ENCODE results near the gene ABHD2.

ABHD2 gene

GRCh38 chr15:89090791-89091626 lies 2.8 kb downstream of the ABHD2 start:
- Histone ChIP-seq H3K36me3 (ENCODE audit: control insufficient read depth in 2 of 2, insufficient read depth in 1 of 2, low read length in 2 of 2) (no peaks in the 10 kb centered on the region), H3K4me1 (ENCODE audit: control insufficient read depth, insufficient read depth, low read length) (peaks cover 30% of the 10 kb centered on the region), H3K4me3 (ENCODE audit: low read depth, low read length) (no peak overlapping the region), H3K9me3 (ENCODE audit: control insufficient read depth, insufficient read depth, low read depth, low read length) (no peaks in the 10 kb centered on the region), H3K27ac (ENCODE audit: extremely low read depth, low read depth, low read length) (no peak overlapping the region)
- ChIA-PET POLR2A (interaction anchor here (1.2 to 1.4 kb wide), 2 partner anchors 9 to 179 kb away, joined by 3 read pairs; no protein-coding TSS in a partner anchor), CTCF (interaction anchor here (0.6 to 7.1 kb wide), 14 partner anchors 9 to 262 kb away, joined by 3 to 55 read pairs (median 5); no protein-coding TSS in a partner anchor)
- TF ChIP-seq, protein P1, sequence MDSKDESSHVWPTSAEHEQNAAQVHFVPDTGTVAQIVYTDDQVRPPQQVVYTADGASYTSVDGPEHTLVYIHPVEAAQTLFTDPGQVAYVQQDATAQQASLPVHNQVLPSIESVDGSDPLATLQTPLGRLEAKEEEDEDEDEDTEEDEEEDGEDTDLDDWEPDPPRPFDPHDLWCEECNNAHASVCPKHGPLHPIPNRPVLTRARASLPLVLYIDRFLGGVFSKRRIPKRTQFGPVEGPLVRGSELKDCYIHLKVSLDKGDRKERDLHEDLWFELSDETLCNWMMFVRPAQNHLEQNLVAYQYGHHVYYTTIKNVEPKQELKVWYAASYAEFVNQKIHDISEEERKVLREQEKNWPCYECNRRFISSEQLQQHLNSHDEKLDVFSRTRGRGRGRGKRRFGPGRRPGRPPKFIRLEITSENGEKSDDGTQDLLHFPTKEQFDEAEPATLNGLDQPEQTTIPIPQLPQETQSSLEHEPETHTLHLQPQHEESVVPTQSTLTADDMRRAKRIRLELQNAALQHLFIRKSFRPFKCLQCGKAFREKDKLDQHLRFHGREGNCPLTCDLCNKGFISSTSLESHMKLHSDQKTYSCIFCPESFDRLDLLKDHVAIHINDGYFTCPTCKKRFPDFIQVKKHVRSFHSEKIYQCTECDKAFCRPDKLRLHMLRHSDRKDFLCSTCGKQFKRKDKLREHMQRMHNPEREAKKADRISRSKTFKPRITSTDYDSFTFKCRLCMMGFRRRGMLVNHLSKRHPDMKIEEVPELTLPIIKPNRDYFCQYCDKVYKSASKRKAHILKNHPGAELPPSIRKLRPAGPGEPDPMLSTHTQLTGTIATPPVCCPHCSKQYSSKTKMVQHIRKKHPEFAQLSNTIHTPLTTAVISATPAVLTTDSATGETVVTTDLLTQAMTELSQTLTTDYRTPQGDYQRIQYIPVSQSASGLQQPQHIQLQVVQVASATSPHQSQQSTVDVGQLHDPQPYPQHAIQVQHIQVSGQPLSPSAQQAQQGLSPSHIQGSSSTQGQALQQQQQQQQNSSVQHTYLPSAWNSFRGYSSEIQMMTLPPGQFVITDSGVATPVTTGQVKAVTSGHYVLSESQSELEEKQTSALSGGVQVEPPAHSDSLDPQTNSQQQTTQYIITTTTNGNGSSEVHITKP (tag by site-specific recombination; IDR thresholded peaks at IDR 0.05), result peak; percentile 62
- TF ChIP-seq ZNF280C (tag by site-specific recombination; IDR thresholded peaks at IDR 0.05) (no peak), ZNF629 (tag by site-specific recombination; IDR thresholded peaks at IDR 0.05) (no peak), MYNN (tag by site-specific recombination; IDR thresholded peaks at IDR 0.05; ENCODE audit: borderline replicate concordance) (no peak), ZBTB17 (tag by site-specific recombination; IDR thresholded peaks at IDR 0.05) (peak; percentile 99), OSR2 (tag by site-specific recombination; IDR thresholded peaks at IDR 0.05) (peak; percentile 85), PRDM6 (tag by site-specific recombination; IDR thresholded peaks at IDR 0.05) (peak; percentile 60), ZFP3 (tag by site-specific recombination; IDR thresholded peaks at IDR 0.05; ENCODE audit: low read depth) (0 out of 2 replicates have a peak, but pooled peaks have one; percentile 4), ZNF600 (tag by site-specific recombination; IDR thresholded peaks at IDR 0.05) (peak; percentile 41; the same call in 1 of the 2 replicates), SCRT2 (tag by site-specific recombination; IDR thresholded peaks at IDR 0.05) (no peak), ZNF549 (tag by site-specific recombination; IDR thresholded peaks at IDR 0.05) (no peak), ZNF19 (tag by site-specific recombination; IDR thresholded peaks at IDR 0.05; ENCODE audit: low read depth) (no peak), ZNF239 (tag by site-specific recombination; IDR thresholded peaks at IDR 0.05) (no peak), ZNF37A (tag by site-specific recombination; IDR thresholded peaks at IDR 0.05) (no peak), ZNF112 (tag by site-specific recombination; IDR thresholded peaks at IDR 0.05) (no peak), BCL11B (tag by site-specific recombination; IDR thresholded peaks at IDR 0.05; ENCODE audit: low read depth) (no peak), ZNF302 (tag by site-specific recombination; IDR thresholded peaks at IDR 0.05; ENCODE audit: low read depth) (no peak), ZNF2 (tag by site-specific recombination; IDR thresholded peaks at IDR 0.05) (no peak), ZNF426 (tag by site-specific recombination; IDR thresholded peaks at IDR 0.05) (no peak), ZNF174 (tag by site-specific recombination; IDR thresholded peaks at IDR 0.05) (no peak), SCRT1 (tag by site-specific recombination; IDR thresholded peaks at IDR 0.05; ENCODE audit: borderline replicate concordance) (no peak), ZNF501 (tag by site-specific recombination; IDR thresholded peaks at IDR 0.05) (no peak)
- TF ChIP-seq, protein P2, sequence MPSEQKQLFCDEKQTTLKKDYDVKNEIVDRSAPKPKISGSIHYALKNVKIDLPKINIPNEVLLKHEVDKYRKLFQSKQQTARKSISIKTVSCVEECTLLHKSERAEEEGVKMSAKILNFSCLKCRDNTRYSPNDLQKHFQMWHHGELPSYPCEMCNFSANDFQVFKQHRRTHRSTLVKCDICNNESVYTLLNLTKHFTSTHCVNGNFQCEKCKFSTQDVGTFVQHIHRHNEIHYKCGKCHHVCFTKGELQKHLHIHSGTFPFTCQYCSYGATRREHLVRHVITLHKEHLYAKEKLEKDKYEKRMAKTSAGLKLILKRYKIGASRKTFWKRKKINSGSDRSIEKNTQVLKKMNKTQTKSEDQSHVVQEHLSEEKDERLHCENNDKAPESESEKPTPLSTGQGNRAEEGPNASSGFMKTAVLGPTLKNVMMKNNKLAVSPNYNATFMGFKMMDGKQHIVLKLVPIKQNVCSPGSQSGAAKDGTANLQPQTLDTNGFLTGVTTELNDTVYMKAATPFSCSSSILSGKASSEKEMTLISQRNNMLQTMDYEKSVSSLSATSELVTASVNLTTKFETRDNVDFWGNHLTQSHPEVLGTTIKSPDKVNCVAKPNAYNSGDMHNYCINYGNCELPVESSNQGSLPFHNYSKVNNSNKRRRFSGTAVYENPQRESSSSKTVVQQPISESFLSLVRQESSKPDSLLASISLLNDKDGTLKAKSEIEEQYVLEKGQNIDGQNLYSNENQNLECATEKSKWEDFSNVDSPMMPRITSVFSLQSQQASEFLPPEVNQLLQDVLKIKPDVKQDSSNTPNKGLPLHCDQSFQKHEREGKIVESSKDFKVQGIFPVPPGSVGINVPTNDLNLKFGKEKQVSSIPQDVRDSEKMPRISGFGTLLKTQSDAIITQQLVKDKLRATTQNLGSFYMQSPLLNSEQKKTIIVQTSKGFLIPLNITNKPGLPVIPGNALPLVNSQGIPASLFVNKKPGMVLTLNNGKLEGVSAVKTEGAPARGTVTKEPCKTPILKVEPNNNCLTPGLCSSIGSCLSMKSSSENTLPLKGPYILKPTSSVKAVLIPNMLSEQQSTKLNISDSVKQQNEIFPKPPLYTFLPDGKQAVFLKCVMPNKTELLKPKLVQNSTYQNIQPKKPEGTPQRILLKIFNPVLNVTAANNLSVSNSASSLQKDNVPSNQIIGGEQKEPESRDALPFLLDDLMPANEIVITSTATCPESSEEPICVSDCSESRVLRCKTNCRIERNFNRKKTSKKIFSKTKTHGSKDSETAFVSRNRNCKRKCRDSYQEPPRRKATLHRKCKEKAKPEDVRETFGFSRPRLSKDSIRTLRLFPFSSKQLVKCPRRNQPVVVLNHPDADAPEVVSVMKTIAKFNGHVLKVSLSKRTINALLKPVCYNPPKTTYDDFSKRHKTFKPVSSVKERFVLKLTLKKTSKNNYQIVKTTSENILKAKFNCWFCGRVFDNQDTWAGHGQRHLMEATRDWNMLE (tag by site-specific recombination; conservative IDR thresholded peaks at IDR 0.05; ENCODE audit: low read depth), result no peak
- TF ChIP-seq, protein P3, sequence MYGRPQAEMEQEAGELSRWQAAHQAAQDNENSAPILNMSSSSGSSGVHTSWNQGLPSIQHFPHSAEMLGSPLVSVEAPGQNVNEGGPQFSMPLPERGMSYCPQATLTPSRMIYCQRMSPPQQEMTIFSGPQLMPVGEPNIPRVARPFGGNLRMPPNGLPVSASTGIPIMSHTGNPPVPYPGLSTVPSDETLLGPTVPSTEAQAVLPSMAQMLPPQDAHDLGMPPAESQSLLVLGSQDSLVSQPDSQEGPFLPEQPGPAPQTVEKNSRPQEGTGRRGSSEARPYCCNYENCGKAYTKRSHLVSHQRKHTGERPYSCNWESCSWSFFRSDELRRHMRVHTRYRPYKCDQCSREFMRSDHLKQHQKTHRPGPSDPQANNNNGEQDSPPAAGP (tag by site-specific recombination; IDR thresholded peaks at IDR 0.05), result no peak

All from HEK293 (cell line).